HEK293T (cell line): Measurements from ENCODE around the gene SLC17A9.

Experiments used
- CTCF ChIA-PET: fragments of 350-600 bp; formaldehyde crosslinking; extraction: SDS; loops from one replicate; lab custom pipeline; 2021; ENCODE audit warnings: antibody characterized with exemption, inconsistent platforms; lab: Yijun Ruan, JAX
- POLR2A ChIA-PET: fragments of 350-600 bp; formaldehyde crosslinking; extraction: SDS; loops from one replicate; lab custom pipeline; 2020; ENCODE audit warnings: antibody characterized with exemption, inconsistent platforms; lab: Yijun Ruan, JAX
- DNase-seq: peaks from one replicate; pipeline ENCODE4 v3.0.0; 2012; ENCODE audit warnings: mixed read lengths; ENCODE audit errors: extremely low spot score
- ARNT ChIP-seq: fragments of 450-650 bp; IDR thresholded peaks from 2 replicates; pipeline ENCODE4 v1.6.1; 2017; ENCODE audit warnings: mild to moderate bottlenecking
- BHLHE40 ChIP-seq: fragments of 450-650 bp; IDR thresholded peaks from 2 replicates; pipeline ENCODE4 v1.6.1; 2016; ENCODE audit warnings: mild to moderate bottlenecking, moderate library complexity, borderline replicate concordance
- CTBP1 ChIP-seq: fragments of 450-650 bp; IDR thresholded peaks from 2 replicates; pipeline ENCODE4 v1.6.1; 2016; ENCODE audit warnings: borderline replicate concordance
- ELF4 ChIP-seq: fragments of 450-650 bp; IDR thresholded peaks from 2 replicates; pipeline ENCODE4 v1.6.1; 2017; ENCODE audit warnings: antibody characterized with exemption
- FOXA1 ChIP-seq: fragments of 450-650 bp; IDR thresholded peaks from 2 replicates; pipeline ENCODE4 v1.6.1; 2016; ENCODE audit warnings: mild to moderate bottlenecking
- FOXK2 ChIP-seq: fragments of 450-650 bp; IDR thresholded peaks from 2 replicates; pipeline ENCODE4 v1.6.1; 2016; ENCODE audit warnings: mild to moderate bottlenecking
- FOXM1 ChIP-seq: fragments of 450-650 bp; IDR thresholded peaks from 2 replicates; pipeline ENCODE4 v1.6.1; 2017; ENCODE audit warnings: mild to moderate bottlenecking, borderline replicate concordance
- HDGF ChIP-seq: fragments of 450-650 bp; IDR thresholded peaks from 2 replicates; pipeline ENCODE4 v1.6.1; 2017; ENCODE audit warnings: antibody characterized with exemption, borderline replicate concordance
- L3MBTL2 ChIP-seq: fragments of 450-650 bp; conservative IDR thresholded peaks from 2 replicates; pipeline ENCODE4 v1.6.1; 2016; ENCODE audit warnings: mild to moderate bottlenecking
- LEF1 ChIP-seq: fragments of 450-650 bp; IDR thresholded peaks from 2 replicates; pipeline ENCODE4 v1.6.1; 2017; ENCODE audit warnings: mild to moderate bottlenecking, borderline replicate concordance
- NFRKB ChIP-seq: fragments of 450-650 bp; IDR thresholded peaks from 2 replicates; pipeline ENCODE4 v1.6.1; 2016; ENCODE audit warnings: mild to moderate bottlenecking, moderate library complexity
- SP1 ChIP-seq: fragments of 450-650 bp; IDR thresholded peaks from 2 replicates; pipeline ENCODE4 v1.6.1; 2017
- SUZ12 ChIP-seq: fragments of 450-650 bp; IDR thresholded peaks from 2 replicates; pipeline ENCODE4 v1.6.1; 2016; ENCODE audit warnings: mild to moderate bottlenecking
- TARDBP ChIP-seq: fragments of 450-650 bp; IDR thresholded peaks from 2 replicates; pipeline ENCODE4 v1.6.1; 2016
- ZNF384 ChIP-seq: fragments of 450-650 bp; IDR thresholded peaks from 2 replicates; pipeline ENCODE4 v1.6.1; 2016
- TF ChIP-seq, protein P1 (sequence below): fragments of 450-650 bp; IDR thresholded peaks from 2 replicates; pipeline ENCODE4 v1.6.1; 2016

SLC17A9 gene

DNA sequence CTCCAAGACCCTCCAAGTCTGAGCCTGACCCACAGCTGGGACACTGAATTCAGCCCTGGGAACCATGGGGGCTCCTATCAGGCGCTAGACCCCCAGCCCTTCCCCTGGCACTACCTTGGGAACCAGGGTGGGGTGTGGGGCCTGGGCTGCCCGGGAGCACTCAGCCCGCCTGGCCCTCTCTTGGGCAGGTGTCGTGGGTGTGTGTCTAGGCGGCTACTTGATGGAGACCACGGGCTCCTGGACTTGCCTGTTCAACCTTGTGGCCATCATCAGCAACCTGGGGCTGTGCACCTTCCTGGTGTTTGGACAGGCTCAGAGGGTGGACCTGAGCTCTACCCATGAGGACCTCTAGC lies 14.6 kb downstream of the SLC17A9 start:
- DNase-seq, result no peak
- CTCF ChIA-PET, result no interaction called here
- POLR2A ChIA-PET, result no interaction called here
- TF ChIP-seq ELF4, result no peak
- TF ChIP-seq LEF1, result no peak
- TF ChIP-seq TARDBP, result no peak
- TF ChIP-seq CTBP1, result no peak
- TF ChIP-seq FOXM1, result no peak
- TF ChIP-seq SUZ12, result no peak
- no peak for TF ChIP-seq SP1
- no peak for TF ChIP-seq BHLHE40
- TF ChIP-seq, protein P1, sequence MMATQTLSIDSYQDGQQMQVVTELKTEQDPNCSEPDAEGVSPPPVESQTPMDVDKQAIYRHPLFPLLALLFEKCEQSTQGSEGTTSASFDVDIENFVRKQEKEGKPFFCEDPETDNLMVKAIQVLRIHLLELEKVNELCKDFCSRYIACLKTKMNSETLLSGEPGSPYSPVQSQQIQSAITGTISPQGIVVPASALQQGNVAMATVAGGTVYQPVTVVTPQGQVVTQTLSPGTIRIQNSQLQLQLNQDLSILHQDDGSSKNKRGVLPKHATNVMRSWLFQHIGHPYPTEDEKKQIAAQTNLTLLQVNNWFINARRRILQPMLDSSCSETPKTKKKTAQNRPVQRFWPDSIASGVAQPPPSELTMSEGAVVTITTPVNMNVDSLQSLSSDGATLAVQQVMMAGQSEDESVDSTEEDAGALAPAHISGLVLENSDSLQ, result no peak

DNA sequence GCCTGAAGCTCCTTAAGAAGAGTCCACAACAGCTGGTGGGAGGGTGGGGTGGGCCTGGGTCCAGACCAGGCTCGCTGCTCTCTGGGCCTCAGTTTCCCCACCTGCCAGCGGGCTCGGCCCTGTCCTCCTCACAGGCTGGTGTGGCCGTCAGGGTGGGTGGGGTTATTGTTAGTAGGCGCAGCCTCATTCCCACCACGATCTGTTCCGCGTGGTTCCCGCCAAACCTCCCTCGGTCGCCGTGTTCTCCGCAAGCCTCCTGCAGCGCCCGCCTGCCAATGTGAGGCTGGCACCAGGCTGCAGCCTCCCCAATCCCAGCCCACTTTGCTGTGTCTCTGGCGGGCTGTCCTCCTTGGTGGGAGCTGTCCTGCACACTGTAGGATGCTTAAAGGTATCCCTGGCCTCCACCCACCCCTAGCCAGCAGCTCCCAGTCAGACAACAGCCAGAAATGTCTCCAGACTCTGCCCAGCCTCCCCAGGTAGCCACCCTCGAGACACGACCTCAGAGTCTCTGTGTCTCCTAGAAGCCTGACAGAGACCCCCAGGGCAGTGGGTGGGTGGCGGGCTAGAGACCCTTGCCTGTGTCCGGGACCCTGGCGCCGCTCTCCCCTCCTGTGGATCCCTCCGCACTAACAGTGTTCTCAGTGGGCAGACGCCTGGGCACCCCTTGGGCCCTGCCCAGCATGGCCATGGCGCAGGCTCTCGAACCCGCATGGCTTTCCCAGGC lies 15.3 kb downstream of the SLC17A9 start:
- CTCF ChIA-PET, result no interaction called here

DNA sequence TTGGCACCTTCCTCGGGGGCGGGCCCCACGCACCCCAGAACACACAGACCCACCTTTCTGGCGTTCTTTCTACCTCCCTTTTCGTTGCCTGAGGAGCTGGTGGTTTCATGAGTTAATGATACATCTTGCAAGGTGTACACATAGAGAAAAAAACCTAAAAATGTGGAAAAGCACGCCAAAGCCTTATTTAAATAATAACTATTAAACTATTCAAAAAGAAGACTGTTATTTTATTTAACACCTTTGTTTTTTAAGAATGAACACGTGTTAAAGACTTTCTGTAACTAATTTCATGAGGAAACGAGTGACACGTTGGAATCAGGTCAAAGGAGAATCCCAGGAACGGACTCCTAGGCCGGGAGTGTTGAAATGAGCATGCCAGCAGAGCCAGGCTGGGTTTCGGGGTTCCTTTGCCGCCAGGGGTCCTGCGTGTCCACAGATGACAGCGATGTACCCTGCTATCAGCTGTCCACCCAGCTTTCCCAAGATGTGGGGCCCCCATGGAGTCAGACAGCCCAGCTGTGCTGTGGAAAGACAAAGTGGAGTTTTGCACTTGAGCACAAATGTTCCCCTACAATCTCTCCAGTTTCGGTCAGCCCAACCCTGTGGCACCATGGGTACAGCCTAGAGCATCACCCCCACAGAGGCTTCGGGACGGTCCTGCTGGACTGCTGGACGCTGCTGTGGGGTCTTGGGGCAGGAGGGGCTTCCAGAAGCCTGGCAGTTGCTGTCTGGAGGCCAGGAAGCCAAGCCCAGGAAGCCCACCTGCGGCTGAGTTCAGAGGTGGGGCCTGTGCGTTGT lies 16.1 kb downstream of the SLC17A9 start:
- POLR2A ChIA-PET, result no interaction called here
- TF ChIP-seq SUZ12 (no peak), TARDBP (no peak), ELF4 (no peak), HDGF (no peak), ZNF384 (no peak), CTBP1 (no peak), BHLHE40 (no peak), LEF1 (no peak), FOXM1 (no peak), ARNT (no peak), SP1 (no peak), NFRKB (no peak), FOXK2 (no peak), L3MBTL2 (no peak), FOXA1 (no peak)
- TF ChIP-seq, protein P1, result no peak
- no peak for DNase-seq
- CTCF ChIA-PET, result no interaction called here

More for the DNA sequence above, 15.3 kb downstream of the SLC17A9 start:
- POLR2A ChIA-PET, result no interaction called here
- DNase-seq, result no peak
- no peak for TF ChIP-seq FOXK2
- no peak for TF ChIP-seq TARDBP
- TF ChIP-seq HDGF, result no peak
- no peak for TF ChIP-seq L3MBTL2
- TF ChIP-seq SUZ12, result no peak

DNA sequence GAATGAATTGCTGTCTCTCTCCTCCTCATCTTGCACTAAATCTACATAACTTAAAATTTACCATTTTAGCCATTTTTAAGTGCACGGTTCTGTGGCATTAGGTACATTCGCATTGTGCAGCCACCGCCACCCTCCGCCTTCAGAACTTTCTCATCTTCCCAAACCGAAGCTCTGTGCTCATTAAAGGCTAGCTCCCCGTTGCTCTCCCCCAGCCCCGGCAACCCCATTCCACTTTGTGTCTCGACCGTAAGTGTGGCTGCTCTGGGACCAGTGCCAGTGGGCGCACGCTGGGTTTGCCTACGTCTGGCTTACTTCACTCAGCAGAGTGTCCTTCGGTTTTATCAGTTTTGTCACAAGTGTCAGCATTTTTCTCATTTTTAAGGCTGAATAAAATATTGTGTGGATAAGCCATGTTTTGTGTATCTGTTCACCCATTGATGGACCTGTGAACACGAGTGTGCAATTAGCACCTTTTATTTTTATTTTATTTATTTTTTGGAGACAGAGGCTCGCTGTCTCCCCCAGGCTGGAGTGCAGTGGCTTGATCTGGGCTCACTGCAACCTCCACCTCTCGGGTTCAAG lies 16.8 kb downstream of the SLC17A9 start:
- ChIA-PET POLR2A (no interaction called here), CTCF (no interaction called here)
- DNase-seq, result no peak
- TF ChIP-seq SP1, result no peak

DNA sequence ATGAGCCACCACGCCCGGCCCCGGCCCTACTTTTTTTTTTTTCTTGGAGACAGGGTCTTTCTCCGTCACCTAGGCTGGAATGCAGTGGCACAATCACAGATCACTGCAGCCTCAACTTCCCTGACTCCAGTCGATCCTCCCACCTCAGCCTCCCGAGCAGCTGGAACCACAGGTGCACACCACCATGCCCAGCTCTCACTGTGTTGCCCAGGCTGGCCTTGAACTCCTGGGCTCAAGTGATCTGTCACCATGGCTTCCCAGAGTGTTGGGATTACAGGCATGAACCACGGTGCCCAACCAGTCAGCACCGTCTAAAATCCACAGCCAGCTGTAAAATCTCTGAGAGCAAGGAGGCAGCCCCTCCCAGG lies 17.4 kb downstream of the SLC17A9 start:
- no peak for TF ChIP-seq ARNT
- no peak for TF ChIP-seq HDGF
- TF ChIP-seq SP1, result no peak
- no peak for TF ChIP-seq CTBP1
- no peak for TF ChIP-seq NFRKB
- TF ChIP-seq, protein P1, result no peak
- no peak for TF ChIP-seq TARDBP
- TF ChIP-seq FOXK2, result no peak
- no peak for TF ChIP-seq FOXM1
- TF ChIP-seq L3MBTL2, result no peak
- no peak for TF ChIP-seq ELF4
- no peak for TF ChIP-seq FOXA1
- CTCF ChIA-PET, result no interaction called here
- DNase-seq, result no peak
- POLR2A ChIA-PET, result no interaction called here

DNA sequence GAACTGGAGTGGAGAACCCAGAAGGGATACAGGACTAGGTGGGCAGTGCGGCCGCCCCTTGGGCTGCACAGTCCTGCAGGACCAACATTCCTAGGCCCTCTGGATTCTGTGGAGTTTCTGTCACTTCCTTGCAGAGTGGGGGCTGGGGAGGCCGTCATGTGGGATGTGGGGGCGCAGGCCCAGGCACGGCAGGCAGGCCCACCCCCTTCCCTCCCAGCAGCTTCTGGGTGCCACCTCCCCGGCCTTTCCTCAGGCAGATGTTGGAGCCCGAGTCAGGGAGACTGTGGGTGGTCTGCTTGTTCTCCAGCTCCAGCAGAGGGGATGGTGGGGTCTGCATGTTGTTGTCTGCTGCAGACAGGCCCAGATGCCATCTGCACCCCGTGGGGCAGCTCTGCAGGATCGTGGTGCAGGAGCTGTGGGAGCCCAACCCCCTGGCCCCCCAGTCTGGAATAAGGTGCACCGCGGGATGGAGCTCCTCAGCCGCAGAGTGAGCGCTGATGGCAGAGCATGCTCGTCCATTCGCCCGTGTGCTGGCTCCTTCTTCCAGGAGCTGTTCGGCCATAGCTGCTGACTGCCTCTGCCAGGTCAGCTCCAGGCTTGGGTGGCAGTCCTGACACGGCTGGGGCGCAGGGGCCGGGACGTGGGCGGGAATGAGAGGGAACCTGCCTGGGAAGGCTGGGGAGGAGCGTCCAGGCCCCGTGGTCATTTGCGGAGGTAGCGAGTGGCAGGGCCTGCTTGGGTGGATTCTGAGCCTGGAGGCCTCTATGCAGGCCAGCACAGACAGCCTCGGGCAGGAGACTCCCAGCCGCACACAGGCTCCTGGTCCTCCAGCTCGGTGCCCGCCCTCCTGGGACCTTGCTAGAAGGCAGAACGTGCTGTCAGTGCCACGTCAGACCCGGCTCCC lies 18.1 kb downstream of the SLC17A9 start:
- CTCF ChIA-PET, result no interaction called here
- TF ChIP-seq, protein P1, result no peak
- TF ChIP-seq BHLHE40 (no peak), ZNF384 (no peak), SP1 (no peak), HDGF (no peak), ARNT (no peak), ELF4 (no peak), L3MBTL2 (no peak), SUZ12 (no peak), FOXK2 (no peak), FOXM1 (no peak), LEF1 (no peak), NFRKB (no peak), CTBP1 (no peak), FOXA1 (no peak), TARDBP (no peak)
- POLR2A ChIA-PET, result no interaction called here
- DNase-seq, result no peak
